Measurements from ENCODE around the gene NUP37. TPM values are rescaled to one million over a fixed set of nuclear protein-coding genes. Genes with fewer than 3 reads are reported as not detected.
"Not testable (repeated sequence)": the region's sequence is repeated elsewhere in the genome, so short reads cannot be mapped to it uniquely, and the experiment has no call there.

The NUP37 gene, protein sequence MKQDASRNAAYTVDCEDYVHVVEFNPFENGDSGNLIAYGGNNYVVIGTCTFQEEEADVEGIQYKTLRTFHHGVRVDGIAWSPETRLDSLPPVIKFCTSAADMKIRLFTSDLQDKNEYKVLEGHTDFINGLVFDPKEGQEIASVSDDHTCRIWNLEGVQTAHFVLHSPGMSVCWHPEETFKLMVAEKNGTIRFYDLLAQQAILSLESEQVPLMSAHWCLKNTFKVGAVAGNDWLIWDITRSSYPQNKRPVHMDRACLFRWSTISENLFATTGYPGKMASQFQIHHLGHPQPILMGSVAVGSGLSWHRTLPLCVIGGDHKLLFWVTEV
- total RNA-seq, result 19.2 and 35.5 TPM in 2 replicates

DNA sequence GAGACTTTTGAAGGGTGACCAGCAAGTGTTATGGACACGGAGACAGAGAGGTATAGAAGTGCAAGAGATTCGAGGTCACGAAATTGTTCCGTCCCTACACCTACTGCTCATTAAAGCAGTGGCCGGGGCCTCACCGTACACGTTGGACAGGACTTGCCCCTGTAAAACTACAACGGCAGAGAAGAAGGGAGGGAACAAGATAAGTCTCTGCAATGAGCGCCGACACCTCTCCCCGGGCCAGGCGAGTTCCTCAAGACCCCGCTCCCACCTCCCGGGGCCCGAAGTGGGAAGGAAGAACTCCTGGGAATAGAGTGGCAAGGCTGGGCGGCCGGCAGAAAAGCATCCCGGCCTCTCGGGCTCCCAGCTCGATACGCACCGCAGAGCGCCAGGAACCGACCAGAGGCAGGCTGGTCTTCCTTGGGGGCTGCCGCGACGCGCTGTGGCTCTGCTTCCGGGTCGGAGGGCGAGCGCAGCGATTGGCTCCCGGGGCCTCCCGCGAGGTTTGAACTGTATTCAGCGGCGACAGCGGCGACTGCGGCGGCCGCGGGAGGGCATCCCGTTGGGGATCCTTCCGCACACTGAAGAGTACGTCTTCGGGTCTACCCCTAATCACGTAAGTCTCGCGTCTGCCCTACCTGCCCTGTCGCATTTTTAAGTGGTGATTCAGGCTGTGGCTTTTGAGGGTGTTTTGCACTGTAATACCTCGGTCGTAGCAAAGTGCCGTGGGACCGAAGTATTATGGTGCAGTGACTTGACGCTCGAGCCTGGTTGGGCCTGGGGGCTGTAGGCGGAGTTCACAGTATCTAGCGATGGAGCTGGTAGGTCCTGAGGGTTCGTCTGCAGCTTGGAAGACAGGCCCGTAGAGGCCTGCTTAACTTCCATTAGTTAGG, at the start of gene NUP37, which contains the start of gene PARPBP:
Gene NUP37 (minus strand): TSS at position 441 of the 890 bp plus-strand sequence. CDS start 1,596 bp downstream, outside the sequence.
Gene PARPBP (plus strand): TSS at position 510 of the 890 bp plus-strand sequence. CDS start 3,706 bp downstream, outside the sequence.
- H3K4me3 ChIP-seq (ENCODE audit: low read depth, low read length), result peak within 1 kb of the TSS; percentile 72
- FAIRE-seq, result no peak
- no peaks in the 10 kb centered on the region for H3K36me3 ChIP-seq (ENCODE audit: control insufficient read depth, insufficient read depth, low read length)
- TF ChIP-seq, protein P1, sequence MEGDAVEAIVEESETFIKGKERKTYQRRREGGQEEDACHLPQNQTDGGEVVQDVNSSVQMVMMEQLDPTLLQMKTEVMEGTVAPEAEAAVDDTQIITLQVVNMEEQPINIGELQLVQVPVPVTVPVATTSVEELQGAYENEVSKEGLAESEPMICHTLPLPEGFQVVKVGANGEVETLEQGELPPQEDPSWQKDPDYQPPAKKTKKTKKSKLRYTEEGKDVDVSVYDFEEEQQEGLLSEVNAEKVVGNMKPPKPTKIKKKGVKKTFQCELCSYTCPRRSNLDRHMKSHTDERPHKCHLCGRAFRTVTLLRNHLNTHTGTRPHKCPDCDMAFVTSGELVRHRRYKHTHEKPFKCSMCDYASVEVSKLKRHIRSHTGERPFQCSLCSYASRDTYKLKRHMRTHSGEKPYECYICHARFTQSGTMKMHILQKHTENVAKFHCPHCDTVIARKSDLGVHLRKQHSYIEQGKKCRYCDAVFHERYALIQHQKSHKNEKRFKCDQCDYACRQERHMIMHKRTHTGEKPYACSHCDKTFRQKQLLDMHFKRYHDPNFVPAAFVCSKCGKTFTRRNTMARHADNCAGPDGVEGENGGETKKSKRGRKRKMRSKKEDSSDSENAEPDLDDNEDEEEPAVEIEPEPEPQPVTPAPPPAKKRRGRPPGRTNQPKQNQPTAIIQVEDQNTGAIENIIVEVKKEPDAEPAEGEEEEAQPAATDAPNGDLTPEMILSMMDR (IDR thresholded peaks at IDR 0.05; ENCODE audit: insufficient read depth, low read length, severe bottlenecking), result peak; percentile 17
- peak; percentile 88 for DNase-seq (ENCODE audit: low read depth)
- no peaks in the 10 kb centered on the region for H3K27me3 ChIP-seq (ENCODE audit: control insufficient read depth, insufficient read depth, low read length)

DNA sequence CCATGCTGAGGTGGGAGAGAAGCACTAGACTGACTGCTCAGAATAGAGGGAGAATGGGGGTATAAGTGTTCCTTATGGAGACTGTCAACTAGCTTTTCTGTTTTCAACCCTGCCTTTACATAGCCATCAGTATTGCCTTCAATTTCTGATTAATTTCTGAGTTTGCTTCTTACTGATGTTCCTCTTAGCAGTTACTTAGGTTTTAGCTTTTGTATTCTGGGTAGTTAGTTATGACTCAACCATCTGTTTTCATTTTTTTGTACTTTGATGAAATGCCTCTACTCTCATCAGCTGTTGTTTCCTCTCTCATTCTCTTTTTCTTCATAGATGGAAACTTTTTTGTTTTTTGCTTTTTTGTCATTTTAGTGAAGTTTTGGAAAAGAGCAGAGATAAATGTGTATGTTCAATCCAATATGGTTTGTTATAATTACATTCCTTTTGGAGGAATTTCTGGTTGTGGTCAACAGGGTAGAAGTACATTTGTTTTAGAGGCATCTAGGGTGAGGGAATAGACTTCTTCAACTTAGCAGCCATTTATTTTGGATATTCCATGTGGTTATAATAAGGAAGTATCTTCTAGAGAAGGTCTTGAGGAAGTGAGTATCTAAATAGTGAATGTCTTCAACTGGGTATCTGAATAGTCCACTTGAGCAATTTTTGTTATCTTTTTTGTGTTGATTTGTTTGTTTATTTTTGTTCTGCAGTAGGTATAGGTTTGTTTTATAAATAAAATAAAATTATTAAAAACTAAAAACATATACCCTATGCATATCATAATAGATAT, 48.1 kb upstream of the NUP37 start:
- DNase-seq (ENCODE audit: low read depth) (no peak), FAIRE-seq (no peak)
- Histone ChIP-seq H3K4me3 (ENCODE audit: low read depth, low read length) (no peak overlapping the region), H3K36me3 (ENCODE audit: control insufficient read depth, insufficient read depth, low read length) (no peaks in the 10 kb centered on the region), H3K27me3 (ENCODE audit: control insufficient read depth, insufficient read depth, low read length) (no peaks in the 10 kb centered on the region)
- TF ChIP-seq, protein P1 (IDR thresholded peaks at IDR 0.05; ENCODE audit: insufficient read depth, low read length, severe bottlenecking), result no peak

DNA sequence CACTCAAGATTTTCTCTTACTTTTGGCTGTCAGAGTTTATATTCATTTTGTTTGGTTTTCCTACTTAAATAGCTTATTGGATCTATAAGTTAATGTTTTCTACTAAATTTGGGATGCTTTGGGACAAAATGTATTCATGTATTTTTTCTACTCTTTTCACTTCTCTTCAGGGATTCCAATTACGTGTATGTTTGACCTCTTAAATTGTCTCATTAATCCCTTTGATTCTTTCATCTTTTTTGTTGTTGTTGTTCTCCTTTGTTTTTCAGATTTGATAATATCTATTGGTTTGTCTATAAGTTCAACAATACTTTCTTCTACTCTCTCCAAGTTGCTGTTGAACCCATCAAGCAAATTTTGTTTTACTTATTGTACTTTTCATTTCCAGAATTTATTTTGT, 43.5 kb upstream of the NUP37 start:
- TF ChIP-seq, protein P1 (IDR thresholded peaks at IDR 0.05; ENCODE audit: insufficient read depth, low read length, severe bottlenecking), result no peak
- H3K27me3 ChIP-seq (ENCODE audit: control insufficient read depth, insufficient read depth, low read length), result no peaks in the 10 kb centered on the region
- no peaks in the 10 kb centered on the region for H3K36me3 ChIP-seq (ENCODE audit: control insufficient read depth, insufficient read depth, low read length)
- DNase-seq (ENCODE audit: low read depth) (no peak), FAIRE-seq (no peak)
- no peak overlapping the region for H3K4me3 ChIP-seq (ENCODE audit: low read depth, low read length)

DNA sequence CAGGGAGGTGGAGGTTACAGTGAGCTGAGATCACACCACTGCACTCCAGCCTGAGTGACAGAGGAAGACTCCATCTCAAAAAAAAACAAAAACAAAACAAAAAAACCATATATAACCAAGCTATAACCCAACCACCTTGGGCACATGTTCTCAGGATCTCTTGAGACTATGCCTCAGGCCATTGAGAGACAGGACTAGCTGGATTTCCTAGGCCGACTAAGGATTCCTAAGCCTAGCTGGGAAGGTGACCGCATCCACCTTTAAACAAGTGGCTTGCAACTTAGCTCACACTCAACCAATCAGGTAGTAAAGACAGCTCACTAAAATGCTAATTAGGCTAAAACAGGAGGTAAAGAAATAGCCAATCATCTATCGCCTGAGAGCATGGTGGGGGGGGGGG, 35.3 kb upstream of the NUP37 start:
- H3K4me3 ChIP-seq (ENCODE audit: low read depth, low read length); DNase-seq (ENCODE audit: low read depth); H3K36me3 ChIP-seq (ENCODE audit: control insufficient read depth, insufficient read depth, low read length); H3K27me3 ChIP-seq (ENCODE audit: control insufficient read depth, insufficient read depth, low read length); FAIRE-seq: not testable (repeated sequence)

DNA sequence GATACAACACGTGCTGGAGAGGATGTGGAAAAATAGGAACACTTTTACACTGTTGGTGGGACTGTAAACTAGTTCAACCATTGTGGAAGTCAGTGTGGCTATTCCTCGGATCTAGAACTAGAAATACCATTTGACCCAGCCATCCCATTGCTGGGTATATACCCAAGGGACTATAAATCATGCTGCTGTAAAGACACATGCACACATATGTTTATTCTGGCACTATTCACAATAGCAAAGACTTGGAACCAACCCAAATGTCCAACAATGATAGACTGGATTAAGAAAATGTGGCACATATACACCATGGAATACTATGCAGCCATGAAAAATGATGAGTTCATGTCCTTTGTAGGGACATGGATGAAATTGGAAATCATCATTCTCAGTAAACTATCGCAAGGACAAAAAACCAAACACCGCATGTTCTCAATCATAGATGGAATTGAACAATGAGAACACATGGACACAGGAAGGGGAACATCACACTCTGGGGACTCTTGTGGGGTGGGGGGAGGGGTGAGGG, 27.2 kb upstream of the NUP37 start:
- H3K4me3 ChIP-seq (ENCODE audit: low read depth, low read length); H3K27me3 ChIP-seq (ENCODE audit: control insufficient read depth, insufficient read depth, low read length); H3K36me3 ChIP-seq (ENCODE audit: control insufficient read depth, insufficient read depth, low read length); FAIRE-seq; DNase-seq (ENCODE audit: low read depth): not testable (repeated sequence)

DNA sequence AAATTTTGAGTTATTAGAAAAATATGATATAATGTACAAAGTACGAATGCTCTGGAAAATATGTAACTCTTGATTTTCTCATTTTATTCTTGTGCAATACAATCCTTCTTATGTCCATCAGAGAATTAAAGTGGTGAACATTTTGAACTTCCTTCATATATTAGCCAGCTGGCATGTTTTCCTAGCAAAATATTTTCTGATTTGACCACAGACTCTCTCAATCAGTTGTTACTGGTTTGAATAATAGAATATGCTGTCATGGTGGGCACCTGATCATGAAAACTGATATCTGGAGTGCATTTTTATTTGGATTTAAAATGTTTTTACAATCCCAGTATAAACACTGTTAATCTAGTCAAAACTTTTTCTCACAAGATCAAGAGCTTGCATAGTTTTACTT, 24.3 kb upstream of the NUP37 start:
- TF ChIP-seq, protein P1 (IDR thresholded peaks at IDR 0.05; ENCODE audit: insufficient read depth, low read length, severe bottlenecking), result no peak
- Histone ChIP-seq H3K36me3 (ENCODE audit: control insufficient read depth, insufficient read depth, low read length) (no peaks in the 10 kb centered on the region), H3K27me3 (ENCODE audit: control insufficient read depth, insufficient read depth, low read length) (no peaks in the 10 kb centered on the region), H3K4me3 (ENCODE audit: low read depth, low read length) (no peak overlapping the region)
- DNase-seq (ENCODE audit: low read depth) (no peak), FAIRE-seq (no peak)

DNA sequence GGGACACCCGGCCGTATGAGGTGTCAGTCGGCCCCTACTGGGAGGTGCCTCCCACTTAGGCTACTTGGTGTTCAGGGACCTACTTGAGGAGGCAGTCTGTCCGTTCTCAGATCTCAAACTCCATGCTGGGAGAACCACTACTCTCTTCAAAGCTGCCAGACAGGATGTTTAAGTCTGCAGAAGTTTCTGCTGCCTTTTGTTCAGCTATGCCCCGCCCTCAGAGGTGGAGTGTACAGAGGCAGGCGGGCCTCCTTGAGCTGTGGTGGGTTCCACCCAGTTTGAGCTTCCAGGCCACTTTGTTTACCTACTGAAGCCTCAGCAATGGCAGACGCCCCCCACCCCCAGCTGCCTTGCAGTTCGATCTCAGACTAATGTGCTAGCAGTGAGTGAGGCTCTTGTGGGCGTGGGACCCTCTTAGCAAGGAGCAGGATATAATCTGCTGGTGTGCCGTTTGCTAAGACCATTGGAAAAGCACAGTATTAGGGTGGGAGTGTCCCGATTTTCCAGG, 23.0 kb upstream of the NUP37 start:
- not testable (repeated sequence) for H3K4me3 ChIP-seq (ENCODE audit: low read depth, low read length); H3K36me3 ChIP-seq (ENCODE audit: control insufficient read depth, insufficient read depth, low read length); H3K27me3 ChIP-seq (ENCODE audit: control insufficient read depth, insufficient read depth, low read length); FAIRE-seq; DNase-seq (ENCODE audit: low read depth)

DNA sequence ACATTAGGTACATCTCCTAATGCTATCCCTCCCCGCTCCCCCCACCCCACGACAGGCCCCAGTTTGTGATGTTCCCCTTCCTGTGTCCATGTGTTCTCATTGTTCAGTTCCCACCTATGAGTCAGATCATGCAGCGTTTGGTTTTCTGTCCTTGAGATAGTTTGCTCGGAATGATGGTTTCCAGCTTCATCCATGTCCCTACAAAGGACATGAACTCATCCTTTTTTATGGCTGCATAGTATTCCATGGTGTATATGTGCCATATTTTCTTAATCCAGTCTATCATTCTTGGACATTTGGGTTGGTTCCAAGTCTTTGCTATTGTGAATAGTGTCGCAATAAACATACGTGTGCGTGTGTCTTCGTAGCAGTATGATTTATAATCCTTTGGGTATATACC, 17.7 kb upstream of the NUP37 start:
- FAIRE-seq; H3K27me3 ChIP-seq (ENCODE audit: control insufficient read depth, insufficient read depth, low read length); DNase-seq (ENCODE audit: low read depth); H3K4me3 ChIP-seq (ENCODE audit: low read depth, low read length); H3K36me3 ChIP-seq (ENCODE audit: control insufficient read depth, insufficient read depth, low read length): not testable (repeated sequence)

DNA sequence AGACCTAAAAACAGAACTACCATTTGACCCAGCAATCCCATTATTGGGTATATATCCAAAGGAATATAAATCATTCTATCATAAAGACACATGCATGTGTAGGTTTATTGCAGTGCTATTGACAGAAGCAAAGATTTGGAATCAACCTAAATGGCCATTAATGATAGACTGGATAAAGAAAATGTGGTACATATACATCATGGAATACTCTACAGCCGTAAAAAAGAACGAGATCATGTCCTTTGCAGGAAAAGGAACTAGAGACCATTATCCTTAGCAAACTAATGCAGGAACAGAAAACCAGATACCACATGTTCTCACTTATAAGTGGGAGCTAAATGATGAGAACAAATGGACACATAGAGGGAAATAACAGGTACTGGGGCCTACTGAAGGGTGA, 11.5 kb upstream of the NUP37 start:
- DNase-seq (ENCODE audit: low read depth); H3K27me3 ChIP-seq (ENCODE audit: control insufficient read depth, insufficient read depth, low read length); H3K4me3 ChIP-seq (ENCODE audit: low read depth, low read length); FAIRE-seq; H3K36me3 ChIP-seq (ENCODE audit: control insufficient read depth, insufficient read depth, low read length): not testable (repeated sequence)

Data from bronchial epithelial cell (primary cell).